ENCODE results near the gene SSTR4. TPM values are rescaled to one million over a fixed set of nuclear protein-coding genes. Genes with fewer than 3 reads are reported as not detected.

The SSTR4 gene
- total and polyA plus RNA-seq, 2 donors = not detected

- no peak for DNase-seq (ENCODE audit: low read depth in 6 of 9, low spot score in 9 of 9)
- H3K4me3 ChIP-seq (ENCODE audit: low read length in 2 of 2) = no peak overlapping the region
These were observed 32.0 kb upstream of the SSTR4 start for GRCh38 chr20:23003077-23003635.

GRCh38 chr20:23003881-23004460 is 31.1 kb upstream of the SSTR4 start:
- Histone ChIP-seq H3K36me3 (ENCODE audit: control insufficient read depth in 2 of 2, insufficient read depth in 2 of 2, low read length in 1 of 2) (no peaks in the 10 kb centered on the region), H3K27ac (ENCODE audit: low read depth in 1 of 2, low read length in 1 of 2) (no peak overlapping the region), H3K9me3 (ENCODE audit: control insufficient read depth in 2 of 2, insufficient read depth in 1 of 2, low read length in 1 of 2) (no peaks in the 10 kb centered on the region), H3K4me1 (ENCODE audit: control insufficient read depth in 2 of 2, insufficient read depth in 2 of 2, low read length in 2 of 2) (no peaks in the 10 kb centered on the region), H3K27me3 (ENCODE audit: control insufficient read depth in 2 of 2, insufficient read depth in 1 of 2, low read length in 1 of 2) (no peaks in the 10 kb centered on the region), H3K4me3 (ENCODE audit: low read length in 2 of 2) (no peak overlapping the region)
- 96% methylated on average over 2 of the region's 2 CpGs for WGBS
- no peak for DNase-seq (ENCODE audit: low read depth in 6 of 9, low spot score in 9 of 9)

More at GRCh38 chr20:23003077-23003635, 32.0 kb upstream of the SSTR4 start:
- no peaks in the 10 kb centered on the region for H3K9me3 ChIP-seq (ENCODE audit: control insufficient read depth in 2 of 2, insufficient read depth in 1 of 2, low read length in 1 of 2)
- WGBS = 96% methylated on average over 1 of the region's 1 CpG
- H3K36me3 ChIP-seq (ENCODE audit: control insufficient read depth in 2 of 2, insufficient read depth in 2 of 2, low read length in 1 of 2) = no peaks in the 10 kb centered on the region
- no peaks in the 10 kb centered on the region for H3K4me1 ChIP-seq (ENCODE audit: control insufficient read depth in 2 of 2, insufficient read depth in 2 of 2, low read length in 2 of 2)
- no peak overlapping the region for H3K27ac ChIP-seq (ENCODE audit: low read depth in 1 of 2, low read length in 1 of 2)
- no peaks in the 10 kb centered on the region for H3K27me3 ChIP-seq (ENCODE audit: control insufficient read depth in 2 of 2, insufficient read depth in 1 of 2, low read length in 1 of 2)

- H3K4me3 ChIP-seq (ENCODE audit: low read length in 2 of 2) = no peak overlapping the region
- H3K9me3 ChIP-seq (ENCODE audit: control insufficient read depth in 2 of 2, insufficient read depth in 1 of 2, low read length in 1 of 2) = no peaks in the 10 kb centered on the region
- no peak for DNase-seq (ENCODE audit: low read depth in 6 of 9, low spot score in 9 of 9)
- H3K27me3 ChIP-seq (ENCODE audit: control insufficient read depth in 2 of 2, insufficient read depth in 1 of 2, low read length in 1 of 2) = no peaks in the 10 kb centered on the region
- H3K27ac ChIP-seq (ENCODE audit: low read depth in 1 of 2, low read length in 1 of 2) = no peak overlapping the region
- no peaks in the 10 kb centered on the region for H3K4me1 ChIP-seq (ENCODE audit: control insufficient read depth in 2 of 2, insufficient read depth in 2 of 2, low read length in 2 of 2)
- H3K36me3 ChIP-seq (ENCODE audit: control insufficient read depth in 2 of 2, insufficient read depth in 2 of 2, low read length in 1 of 2) = no peaks in the 10 kb centered on the region
These were observed 29.3 kb upstream of the SSTR4 start for GRCh38 chr20:23005776-23006175.

- 88% methylated on average over 3 of the region's 3 CpGs for WGBS
- Histone ChIP-seq H3K9me3 (ENCODE audit: control insufficient read depth in 2 of 2, insufficient read depth in 1 of 2, low read length in 1 of 2) (no peaks in the 10 kb centered on the region), H3K36me3 (ENCODE audit: control insufficient read depth in 2 of 2, insufficient read depth in 2 of 2, low read length in 1 of 2) (no peaks in the 10 kb centered on the region), H3K4me3 (ENCODE audit: low read length in 2 of 2) (no peak overlapping the region), H3K27ac (ENCODE audit: low read depth in 1 of 2, low read length in 1 of 2) (no peak overlapping the region), H3K27me3 (ENCODE audit: control insufficient read depth in 2 of 2, insufficient read depth in 1 of 2, low read length in 1 of 2) (no peaks in the 10 kb centered on the region), H3K4me1 (ENCODE audit: control insufficient read depth in 2 of 2, insufficient read depth in 2 of 2, low read length in 2 of 2) (no peaks in the 10 kb centered on the region)
- no peak for DNase-seq (ENCODE audit: low read depth in 6 of 9, low spot score in 9 of 9)
These were observed 27.6 kb upstream of the SSTR4 start for GRCh38 chr20:23007462-23007861.

GRCh38 chr20:23007886-23008655 is 27.0 kb upstream of the SSTR4 start:
- Histone ChIP-seq H3K4me1 (ENCODE audit: control insufficient read depth in 2 of 2, insufficient read depth in 2 of 2, low read length in 2 of 2) (no peaks in the 10 kb centered on the region), H3K27me3 (ENCODE audit: control insufficient read depth in 2 of 2, insufficient read depth in 1 of 2, low read length in 1 of 2) (no peaks in the 10 kb centered on the region), H3K36me3 (ENCODE audit: control insufficient read depth in 2 of 2, insufficient read depth in 2 of 2, low read length in 1 of 2) (no peaks in the 10 kb centered on the region), H3K9me3 (ENCODE audit: control insufficient read depth in 2 of 2, insufficient read depth in 1 of 2, low read length in 1 of 2) (no peaks in the 10 kb centered on the region), H3K27ac (ENCODE audit: low read depth in 1 of 2, low read length in 1 of 2) (no peak overlapping the region), H3K4me3 (ENCODE audit: low read length in 2 of 2) (no peak overlapping the region)
- DNase-seq (ENCODE audit: low read depth in 6 of 9, low spot score in 9 of 9) = no peak
- 95% methylated on average over 9 of the region's 9 CpGs for WGBS

GRCh38 chr20:23008667-23009066 is 26.4 kb upstream of the SSTR4 start:
- Histone ChIP-seq H3K27me3 (ENCODE audit: control insufficient read depth in 2 of 2, insufficient read depth in 1 of 2, low read length in 1 of 2) (no peaks in the 10 kb centered on the region), H3K4me3 (ENCODE audit: low read length in 2 of 2) (no peak overlapping the region), H3K36me3 (ENCODE audit: control insufficient read depth in 2 of 2, insufficient read depth in 2 of 2, low read length in 1 of 2) (no peaks in the 10 kb centered on the region), H3K27ac (ENCODE audit: low read depth in 1 of 2, low read length in 1 of 2) (no peak overlapping the region), H3K4me1 (ENCODE audit: control insufficient read depth in 2 of 2, insufficient read depth in 2 of 2, low read length in 2 of 2) (no peaks in the 10 kb centered on the region), H3K9me3 (ENCODE audit: control insufficient read depth in 2 of 2, insufficient read depth in 1 of 2, low read length in 1 of 2) (no peaks in the 10 kb centered on the region)
- DNase-seq (ENCODE audit: low read depth in 6 of 9, low spot score in 9 of 9) = no peak
- WGBS = 97% methylated on average over 2 of the region's 2 CpGs

GRCh38 chr20:23009636-23010035 is 25.5 kb upstream of the SSTR4 start:
- no peak for DNase-seq (ENCODE audit: low read depth in 6 of 9, low spot score in 9 of 9)

GRCh38 chr20:23010096-23010495 is 25.0 kb upstream of the SSTR4 start:
- no peak overlapping the region for H3K4me3 ChIP-seq (ENCODE audit: low read length in 2 of 2)
- DNase-seq (ENCODE audit: low read depth in 6 of 9, low spot score in 9 of 9) = no peak
- H3K36me3 ChIP-seq (ENCODE audit: control insufficient read depth in 2 of 2, insufficient read depth in 2 of 2, low read length in 1 of 2) = no peaks in the 10 kb centered on the region
- H3K27ac ChIP-seq (ENCODE audit: low read depth in 1 of 2, low read length in 1 of 2) = no peak overlapping the region
- no peaks in the 10 kb centered on the region for H3K27me3 ChIP-seq (ENCODE audit: control insufficient read depth in 2 of 2, insufficient read depth in 1 of 2, low read length in 1 of 2)
- no peaks in the 10 kb centered on the region for H3K4me1 ChIP-seq (ENCODE audit: control insufficient read depth in 2 of 2, insufficient read depth in 2 of 2, low read length in 2 of 2)
- 77% methylated on average over 5 of the region's 5 CpGs for WGBS
- no peaks in the 10 kb centered on the region for H3K9me3 ChIP-seq (ENCODE audit: control insufficient read depth in 2 of 2, insufficient read depth in 1 of 2, low read length in 1 of 2)

More at GRCh38 chr20:23009636-23010035, 25.5 kb upstream of the SSTR4 start:
- Histone ChIP-seq H3K4me1 (ENCODE audit: control insufficient read depth in 2 of 2, insufficient read depth in 2 of 2, low read length in 2 of 2) (no peaks in the 10 kb centered on the region), H3K9me3 (ENCODE audit: control insufficient read depth in 2 of 2, insufficient read depth in 1 of 2, low read length in 1 of 2) (no peaks in the 10 kb centered on the region), H3K27me3 (ENCODE audit: control insufficient read depth in 2 of 2, insufficient read depth in 1 of 2, low read length in 1 of 2) (no peaks in the 10 kb centered on the region), H3K36me3 (ENCODE audit: control insufficient read depth in 2 of 2, insufficient read depth in 2 of 2, low read length in 1 of 2) (no peaks in the 10 kb centered on the region), H3K4me3 (ENCODE audit: low read length in 2 of 2) (no peak overlapping the region), H3K27ac (ENCODE audit: low read depth in 1 of 2, low read length in 1 of 2) (no peak overlapping the region)
- WGBS = 58% methylated on average over 3 of the region's 3 CpGs

GRCh38 chr20:23011008-23011721 is 23.9 kb upstream of the SSTR4 start:
- DNase-seq (ENCODE audit: low read depth in 6 of 9, low spot score in 9 of 9) = no peak
- 96% methylated on average over 11 of the region's 11 CpGs for WGBS
- no peaks in the 10 kb centered on the region for H3K36me3 ChIP-seq (ENCODE audit: control insufficient read depth in 2 of 2, insufficient read depth in 2 of 2, low read length in 1 of 2)
- H3K9me3 ChIP-seq (ENCODE audit: control insufficient read depth in 2 of 2, insufficient read depth in 1 of 2, low read length in 1 of 2) = no peaks in the 10 kb centered on the region
- no peaks in the 10 kb centered on the region for H3K27me3 ChIP-seq (ENCODE audit: control insufficient read depth in 2 of 2, insufficient read depth in 1 of 2, low read length in 1 of 2)
- H3K27ac ChIP-seq (ENCODE audit: low read depth in 1 of 2, low read length in 1 of 2) = no peak overlapping the region
- H3K4me3 ChIP-seq (ENCODE audit: low read length in 2 of 2) = no peak overlapping the region
- peaks cover 0 to 4% of the 10 kb centered on the region in 2 donors for H3K4me1 ChIP-seq (ENCODE audit: control insufficient read depth in 2 of 2, insufficient read depth in 2 of 2, low read length in 2 of 2)

All from thymus (tissue), 11 donors.